ENCODE measurements around the gene CTSH.

The CTSH gene

DNA sequence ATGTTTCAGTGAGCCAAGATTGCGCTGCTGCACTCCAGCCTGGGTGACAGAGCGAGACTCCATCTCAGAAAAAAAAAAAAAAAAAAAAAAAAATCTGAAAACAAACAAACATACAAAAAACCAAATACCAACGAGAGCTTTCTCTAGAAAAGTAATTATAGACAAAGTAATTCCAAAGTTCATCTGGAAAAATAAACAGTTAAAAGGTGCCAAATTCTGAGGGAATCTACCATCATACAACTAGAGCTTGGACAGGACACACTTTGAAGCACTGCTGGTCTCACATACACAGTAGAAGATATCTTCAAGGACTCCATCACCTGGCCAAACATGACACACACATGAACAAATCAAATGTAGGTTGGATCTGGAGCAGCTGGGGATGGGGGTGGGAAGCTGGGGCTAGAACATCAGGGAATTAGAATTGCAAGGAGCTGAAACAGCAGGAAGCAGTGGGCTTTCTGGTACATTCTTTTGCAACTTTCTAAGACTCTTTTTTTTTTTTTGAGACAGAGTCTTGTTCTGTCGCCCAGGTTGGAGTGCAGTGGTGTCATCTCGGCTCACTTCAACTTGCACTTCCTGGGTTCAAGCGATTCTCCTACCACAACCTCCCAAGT lies 41.1 kb upstream of the CTSH start:
- Histone ChIP-seq H3K4me3 (ENCODE audit: low read depth, low read length) (no peak overlapping the region), H3K27me3 (replicated peaks) (no peaks in the 10 kb centered on the region), H3K27ac (no peak overlapping the region), H3K36me3 (replicated peaks) (no peaks in the 10 kb centered on the region)
- DNase-seq = no peak
- in situ Hi-C loops (cut with HindIII; ENCODE audit: low pct_ligation_motif_present, low sequenced_read_pairs) = no loop called here
- TF ChIP-seq, protein P1, sequence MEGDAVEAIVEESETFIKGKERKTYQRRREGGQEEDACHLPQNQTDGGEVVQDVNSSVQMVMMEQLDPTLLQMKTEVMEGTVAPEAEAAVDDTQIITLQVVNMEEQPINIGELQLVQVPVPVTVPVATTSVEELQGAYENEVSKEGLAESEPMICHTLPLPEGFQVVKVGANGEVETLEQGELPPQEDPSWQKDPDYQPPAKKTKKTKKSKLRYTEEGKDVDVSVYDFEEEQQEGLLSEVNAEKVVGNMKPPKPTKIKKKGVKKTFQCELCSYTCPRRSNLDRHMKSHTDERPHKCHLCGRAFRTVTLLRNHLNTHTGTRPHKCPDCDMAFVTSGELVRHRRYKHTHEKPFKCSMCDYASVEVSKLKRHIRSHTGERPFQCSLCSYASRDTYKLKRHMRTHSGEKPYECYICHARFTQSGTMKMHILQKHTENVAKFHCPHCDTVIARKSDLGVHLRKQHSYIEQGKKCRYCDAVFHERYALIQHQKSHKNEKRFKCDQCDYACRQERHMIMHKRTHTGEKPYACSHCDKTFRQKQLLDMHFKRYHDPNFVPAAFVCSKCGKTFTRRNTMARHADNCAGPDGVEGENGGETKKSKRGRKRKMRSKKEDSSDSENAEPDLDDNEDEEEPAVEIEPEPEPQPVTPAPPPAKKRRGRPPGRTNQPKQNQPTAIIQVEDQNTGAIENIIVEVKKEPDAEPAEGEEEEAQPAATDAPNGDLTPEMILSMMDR (IDR thresholded peaks at IDR 0.05; ENCODE audit: low read depth, low read length, missing control alignments) = no peak

DNA sequence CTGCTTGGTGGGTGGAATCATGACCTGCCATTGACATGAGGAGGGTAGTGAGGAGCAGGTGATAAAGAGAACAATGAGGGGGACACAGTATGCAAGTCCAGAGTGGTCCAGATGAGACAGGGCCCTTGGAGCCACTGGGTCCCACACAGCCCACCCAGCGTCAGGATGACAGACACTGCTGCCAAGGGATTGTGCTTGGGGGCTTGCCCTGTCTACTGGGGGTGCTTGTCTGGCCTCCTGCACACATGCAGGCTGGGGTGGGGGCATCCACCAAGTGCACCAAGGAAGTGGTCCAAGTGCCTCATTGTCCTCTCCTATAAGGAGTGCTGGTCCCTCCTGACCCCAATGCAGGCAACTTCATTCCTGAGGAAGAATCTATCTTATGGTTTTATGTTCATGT lies 39.2 kb upstream of the CTSH start:
- TF ChIP-seq, protein P1 (IDR thresholded peaks at IDR 0.05; ENCODE audit: low read depth, low read length, missing control alignments) = no peak
- DNase-seq = no peak
- Histone ChIP-seq H3K27ac (no peak overlapping the region), H3K27me3 (replicated peaks) (no peaks in the 10 kb centered on the region), H3K4me3 (ENCODE audit: low read depth, low read length) (no peak overlapping the region), H3K36me3 (replicated peaks) (no peaks in the 10 kb centered on the region)
- in situ Hi-C loops (cut with HindIII; ENCODE audit: low pct_ligation_motif_present, low sequenced_read_pairs) = no loop called here

DNA sequence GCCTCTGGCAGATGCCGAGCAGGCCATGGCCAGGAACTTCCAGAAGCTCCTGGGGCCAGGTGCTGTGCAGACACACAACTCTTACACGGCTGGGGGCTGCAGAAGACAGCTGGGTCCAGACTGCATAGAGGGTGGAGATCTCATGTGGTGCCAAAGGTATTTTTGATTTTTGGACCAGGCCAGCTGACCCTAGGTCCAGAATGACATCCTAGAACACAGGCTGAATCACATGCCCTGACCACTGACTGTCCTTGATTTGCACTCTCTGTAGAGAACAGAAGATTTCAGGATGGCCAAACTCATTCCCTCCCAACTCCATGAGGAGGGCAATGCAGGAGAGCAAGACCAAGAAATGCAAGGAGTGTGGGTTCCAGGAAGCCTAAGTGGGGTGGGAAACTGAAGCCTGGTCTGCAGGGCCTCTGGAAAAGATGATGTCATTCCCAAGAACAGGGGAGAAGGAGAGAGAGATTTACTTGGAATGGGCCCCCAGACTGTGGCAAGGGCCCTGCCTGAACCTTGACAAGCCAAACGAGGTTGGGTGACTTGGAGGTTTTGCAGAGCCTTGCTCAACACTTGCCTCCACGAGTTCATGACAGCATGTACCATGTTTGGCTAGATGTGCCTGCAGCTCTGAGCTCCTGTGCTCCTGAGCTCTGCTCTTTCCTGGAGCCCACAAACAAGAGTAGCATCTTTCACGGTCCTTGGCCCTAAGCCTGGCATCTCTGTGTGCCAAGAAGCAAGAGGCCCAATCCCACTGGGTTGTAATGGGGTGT lies 38.5 kb upstream of the CTSH start:
- Histone ChIP-seq H3K27me3 (replicated peaks) (no peaks in the 10 kb centered on the region), H3K27ac (no peak overlapping the region), H3K36me3 (replicated peaks) (no peaks in the 10 kb centered on the region), H3K4me3 (ENCODE audit: low read depth, low read length) (no peak overlapping the region)
- TF ChIP-seq, protein P1 (IDR thresholded peaks at IDR 0.05; ENCODE audit: low read depth, low read length, missing control alignments) = no peak
- no peak for DNase-seq
- in situ Hi-C loops (cut with HindIII; ENCODE audit: low pct_ligation_motif_present, low sequenced_read_pairs) = no loop called here

DNA sequence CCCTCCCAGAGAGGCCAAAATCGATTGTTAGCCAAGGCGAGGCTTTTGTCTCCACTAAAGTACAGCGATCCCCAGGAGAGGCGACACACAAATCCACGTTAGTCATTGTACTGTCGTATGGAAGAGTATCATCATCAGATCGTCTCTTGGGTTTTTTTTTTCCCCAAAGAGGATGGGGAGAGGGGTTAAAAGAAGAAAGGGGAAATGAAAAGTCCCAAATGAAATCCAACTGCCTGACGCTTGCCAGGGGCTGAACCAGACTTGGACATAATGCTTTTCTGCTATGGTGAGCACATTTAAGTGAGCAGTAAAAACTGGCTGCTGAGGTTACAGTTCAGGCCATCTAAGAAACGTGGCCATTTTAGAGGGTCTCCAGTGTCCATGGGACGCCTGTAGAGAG lies 37.9 kb upstream of the CTSH start:
- Histone ChIP-seq H3K4me3 (ENCODE audit: low read depth, low read length) (no peak overlapping the region), H3K27ac (no peak overlapping the region), H3K36me3 (replicated peaks) (no peaks in the 10 kb centered on the region), H3K27me3 (replicated peaks) (no peaks in the 10 kb centered on the region)
- DNase-seq = no peak
- in situ Hi-C loops (cut with HindIII; ENCODE audit: low pct_ligation_motif_present, low sequenced_read_pairs) = no loop called here
- TF ChIP-seq, protein P1 (IDR thresholded peaks at IDR 0.05; ENCODE audit: low read depth, low read length, missing control alignments) = no peak

DNA sequence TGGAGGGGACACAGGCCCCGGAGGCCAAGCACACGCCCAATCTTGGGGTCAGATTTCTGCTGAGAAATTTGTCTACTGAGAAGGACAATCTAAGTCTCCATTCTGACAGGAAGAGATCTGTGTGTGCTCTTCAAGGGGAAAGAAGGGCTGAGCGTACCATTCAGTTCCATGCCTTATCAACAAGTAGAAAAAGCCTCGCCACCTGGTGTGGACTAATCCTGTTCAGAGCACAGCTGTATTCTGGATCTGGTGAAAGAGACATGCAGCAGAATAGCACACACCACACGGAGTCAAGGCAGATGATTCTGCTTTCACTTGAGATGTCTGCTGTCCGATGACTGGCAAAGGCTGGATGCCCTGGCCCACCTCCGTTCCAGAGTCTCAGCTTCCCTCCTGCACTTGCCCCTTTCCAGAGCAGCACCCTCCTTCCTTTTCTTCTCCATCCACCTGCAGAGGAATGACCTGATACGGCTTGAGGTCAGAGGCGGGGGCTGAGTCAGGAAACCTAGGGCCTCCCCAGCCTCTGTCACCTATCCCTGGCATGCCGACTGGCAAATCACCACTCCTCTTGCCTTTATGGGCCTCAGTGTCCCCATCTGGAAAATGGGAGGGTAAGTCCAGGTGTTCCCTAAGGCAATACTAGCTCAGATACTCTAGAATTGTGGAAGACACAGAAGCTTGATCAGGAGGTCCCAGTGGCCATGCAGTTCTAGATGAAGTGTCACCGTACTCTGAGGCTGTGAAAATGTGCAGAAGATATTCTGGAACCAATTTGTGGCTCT lies 36.9 kb upstream of the CTSH start:
- in situ Hi-C loops (cut with HindIII; ENCODE audit: low pct_ligation_motif_present, low sequenced_read_pairs) = no loop called here
- TF ChIP-seq, protein P1 (IDR thresholded peaks at IDR 0.05; ENCODE audit: low read depth, low read length, missing control alignments) = no peak
- DNase-seq = no peak
- Histone ChIP-seq H3K4me3 (ENCODE audit: low read depth, low read length) (no peak overlapping the region), H3K27ac (no peak overlapping the region), H3K36me3 (replicated peaks) (no peaks in the 10 kb centered on the region), H3K27me3 (replicated peaks) (no peaks in the 10 kb centered on the region)
